GM10847 (cell line): ENCODE measurements around the gene DOK5.

Experiments
- POLR2A ChIP-seq: IDR thresholded peaks from 2 replicates; pipeline ENCODE4 v1.6.1; 2011; ENCODE audit not compliant: insufficient read length; ENCODE audit errors: extremely low read depth

DOK5 gene

DNA sequence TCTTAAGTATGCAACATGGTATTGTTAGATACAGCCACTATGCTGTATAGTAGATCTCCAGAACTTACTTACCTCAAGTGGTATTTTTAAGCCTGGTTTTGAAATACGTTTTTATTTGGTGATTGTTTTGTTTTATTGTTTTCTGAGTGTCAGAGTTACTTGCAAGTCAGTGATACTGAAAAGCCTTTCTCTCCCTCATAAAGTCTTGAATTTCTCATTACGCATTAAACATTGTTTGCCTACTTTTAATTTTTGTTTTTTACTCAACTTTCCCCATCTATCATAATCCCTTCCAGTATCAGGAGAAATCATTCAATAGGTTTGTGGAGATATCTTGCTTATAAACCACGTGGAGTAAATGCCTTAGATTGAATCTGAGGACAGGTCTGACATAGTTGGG, 214.9 kb downstream of the DOK5 start:
- TF ChIP-seq POLR2A = no peak

- TF ChIP-seq POLR2A = no peak
These were observed 215.9 kb downstream of the DOK5 start for GRCh38 chr20:54691327-54691726.

DNA sequence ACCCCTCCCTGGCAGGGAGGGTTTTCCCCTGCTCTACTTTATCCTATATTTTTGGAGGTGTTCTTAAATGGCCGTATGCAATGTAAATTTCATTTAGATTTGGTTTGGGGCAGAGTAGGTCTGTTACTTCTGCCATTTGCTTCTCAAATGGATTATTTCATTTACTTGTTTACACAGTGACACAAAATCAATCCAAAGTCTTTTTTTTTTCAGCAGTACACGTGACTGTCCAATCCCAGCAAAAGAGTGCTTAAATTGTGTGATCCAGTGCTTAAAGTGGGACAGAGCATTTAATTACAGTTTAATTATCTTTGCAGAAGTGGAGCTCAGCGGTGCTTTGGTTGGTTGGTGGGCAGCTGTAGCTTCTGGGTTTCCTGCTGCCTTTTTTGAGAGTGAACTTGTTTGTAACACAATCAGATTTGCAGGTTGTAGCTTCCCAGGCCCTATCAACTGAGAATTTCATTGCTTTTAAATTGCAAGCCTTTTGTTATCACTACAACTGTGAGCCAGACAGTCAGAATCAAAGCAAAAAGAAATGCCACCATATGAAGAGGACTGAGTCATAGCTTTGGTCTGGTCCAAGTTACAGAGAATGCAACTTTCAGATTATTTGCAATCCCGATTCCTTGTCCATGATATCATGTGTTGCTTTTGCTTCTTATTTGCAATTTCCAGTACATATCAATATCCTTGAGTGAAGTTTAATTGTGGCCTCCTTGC, 216.9 kb downstream of the DOK5 start:
- no peak for TF ChIP-seq POLR2A

- TF ChIP-seq POLR2A = no peak
These were observed 219.1 kb downstream of the DOK5 start for GRCh38 chr20:54694516-54694915.

- TF ChIP-seq POLR2A = no peak
These were observed 223.0 kb downstream of the DOK5 start for GRCh38 chr20:54698373-54698772.
